Right atrium auricular region (tissue), 2 donors: ENCODE measurements around the gene FHIT. TPM values are rescaled to one million over a fixed set of nuclear protein-coding genes. Genes with fewer than 3 reads are reported as not detected.

Experiments
- DNase-seq: peaks from one replicate; pipeline ENCODE4 v3.0.0-alpha.2; 2019; ENCODE audit warnings: low spot score
- H3K27ac ChIP-seq, 2 donors: fragments of 200-600 bp; sonication (generic); 1 replicate in 1 of 2; 2 replicates in 1 of 2; pipeline ENCODE4 v1.5.1; 2016 to 2019
- H3K27me3 ChIP-seq, 2 donors: fragments of 200-600 bp; sonication (generic); one replicate each; pipeline versions ENCODE4 v1.5.1 to v1.6.0; 2017 to 2019
- H3K36me3 ChIP-seq: fragments of 200-600 bp; sonication (generic); one replicate; pipeline ENCODE4 v1.5.1; 2016
- H3K4me1 ChIP-seq, 2 donors: fragments of 200-600 bp; sonication (generic); one replicate each; pipeline versions ENCODE4 v1.5.1 to v1.6.0; 2017 to 2019
- H3K4me3 ChIP-seq, 2 donors: fragments of 200-600 bp; sonication (generic); 1 replicate in 1 of 2; 2 replicates in 1 of 2; pipeline ENCODE4 v1.5.1; 2017 to 2019; ENCODE audit warnings: mild to moderate bottlenecking in 1 of 2, moderate library complexity in 1 of 2
- H3K9me3 ChIP-seq, 2 donors: fragments of 200-600 bp; sonication (generic); one replicate each; pipeline ENCODE4 v1.5.1; 2019
- total RNA-seq, 2 donors: library from RNA; depleted of rRNA; stranded (reverse); fragments of >200 nt; gene quantifications; one replicate each; pipeline ENCODE4 v1.1.0, GENCODE V29; 2016
- TF ChIP-seq, protein P1 (sequence below), 2 donors: fragments of 200-600 bp; sonication (generic); IDR thresholded peaks; one replicate each; pipeline ENCODE4 v1.5.1; 2019; ENCODE audit warnings: antibody characterized with exemption in 2 of 2

FHIT gene
- total RNA-seq, 2 donors from 2014 or later, result 10.4 to 11.0 TPM

DNA sequence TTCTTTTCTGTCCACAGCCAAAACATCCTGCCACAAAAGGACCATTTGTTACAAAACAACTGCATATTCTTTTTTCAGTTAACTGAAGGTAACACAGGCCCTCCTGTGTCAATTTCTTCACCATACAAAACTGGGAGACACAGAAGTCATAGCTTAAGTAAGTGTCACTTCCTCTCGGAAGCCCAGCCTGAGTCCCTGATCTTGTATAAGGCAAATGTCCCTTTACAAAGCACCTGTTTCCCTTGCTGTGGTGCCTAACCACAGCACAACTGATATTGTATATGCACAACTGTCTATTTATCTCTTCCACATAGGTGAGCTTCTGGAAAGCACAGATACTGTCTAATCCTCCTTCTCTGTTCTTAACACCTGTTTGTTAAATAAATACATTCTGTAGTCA lies 293.7 kb downstream of the FHIT start:
- Histone ChIP-seq H3K36me3 (no peaks in the 10 kb centered on the region), H3K4me3 (no peak overlapping the region), H3K27me3 (no peaks in the 10 kb centered on the region), H3K9me3 (peaks cover 0 to 21% of the 10 kb centered on the region in 2 donors), H3K4me1 (no peaks in the 10 kb centered on the region), H3K27ac (no peak overlapping the region)
- TF ChIP-seq, protein P1, sequence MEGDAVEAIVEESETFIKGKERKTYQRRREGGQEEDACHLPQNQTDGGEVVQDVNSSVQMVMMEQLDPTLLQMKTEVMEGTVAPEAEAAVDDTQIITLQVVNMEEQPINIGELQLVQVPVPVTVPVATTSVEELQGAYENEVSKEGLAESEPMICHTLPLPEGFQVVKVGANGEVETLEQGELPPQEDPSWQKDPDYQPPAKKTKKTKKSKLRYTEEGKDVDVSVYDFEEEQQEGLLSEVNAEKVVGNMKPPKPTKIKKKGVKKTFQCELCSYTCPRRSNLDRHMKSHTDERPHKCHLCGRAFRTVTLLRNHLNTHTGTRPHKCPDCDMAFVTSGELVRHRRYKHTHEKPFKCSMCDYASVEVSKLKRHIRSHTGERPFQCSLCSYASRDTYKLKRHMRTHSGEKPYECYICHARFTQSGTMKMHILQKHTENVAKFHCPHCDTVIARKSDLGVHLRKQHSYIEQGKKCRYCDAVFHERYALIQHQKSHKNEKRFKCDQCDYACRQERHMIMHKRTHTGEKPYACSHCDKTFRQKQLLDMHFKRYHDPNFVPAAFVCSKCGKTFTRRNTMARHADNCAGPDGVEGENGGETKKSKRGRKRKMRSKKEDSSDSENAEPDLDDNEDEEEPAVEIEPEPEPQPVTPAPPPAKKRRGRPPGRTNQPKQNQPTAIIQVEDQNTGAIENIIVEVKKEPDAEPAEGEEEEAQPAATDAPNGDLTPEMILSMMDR (IDR thresholded peaks at IDR 0.05), result no peak
- DNase-seq, result no peak

DNA sequence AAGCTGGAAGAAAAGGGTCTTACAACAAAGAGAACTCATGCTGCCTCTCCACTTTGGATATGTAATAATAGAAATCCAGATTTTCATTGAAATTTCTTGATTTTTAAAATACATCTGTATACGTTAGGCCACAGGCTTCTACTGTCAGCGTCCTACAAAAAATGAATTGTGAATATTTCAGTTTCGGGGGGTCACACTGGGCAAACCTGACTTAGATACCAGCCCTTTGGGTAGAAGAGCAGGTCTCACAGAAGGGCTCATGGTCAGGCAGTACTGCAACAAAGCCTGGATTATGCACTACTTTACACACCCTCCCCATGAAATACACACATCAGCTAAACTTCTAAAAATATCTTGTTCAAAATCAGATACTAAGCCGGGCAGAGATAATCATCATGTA lies 294.5 kb downstream of the FHIT start:
- Histone ChIP-seq H3K4me3 (no peak overlapping the region), H3K36me3 (no peaks in the 10 kb centered on the region), H3K4me1 (no peaks in the 10 kb centered on the region), H3K27me3 (no peaks in the 10 kb centered on the region), H3K9me3 (peaks cover 0 to 19% of the 10 kb centered on the region in 2 donors), H3K27ac (no peak overlapping the region)
- no peak for DNase-seq
- TF ChIP-seq, protein P1 (IDR thresholded peaks at IDR 0.05), result no peak

DNA sequence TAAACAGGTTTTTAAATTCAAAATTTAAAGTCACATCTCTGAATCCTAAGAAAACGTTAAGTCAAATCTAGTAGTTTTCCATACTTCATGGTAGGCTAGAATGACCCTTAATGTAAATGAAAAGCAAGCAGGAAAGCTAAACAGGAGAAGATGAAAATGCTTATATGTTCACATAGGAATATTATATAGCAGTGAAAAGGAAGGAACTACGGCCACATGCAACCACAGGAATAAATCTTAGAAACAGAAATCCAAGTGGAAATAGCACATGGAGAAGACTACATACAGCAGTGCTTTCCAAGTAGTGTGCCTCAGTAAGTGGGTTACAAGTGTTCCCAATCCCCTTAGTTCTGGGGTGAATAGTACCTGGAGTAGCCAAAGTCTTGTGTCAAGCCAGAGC lies 296.2 kb downstream of the FHIT start:
- Histone ChIP-seq H3K4me1 (no peaks in the 10 kb centered on the region), H3K36me3 (no peaks in the 10 kb centered on the region), H3K27ac (no peak overlapping the region), H3K27me3 (no peaks in the 10 kb centered on the region), H3K4me3 (no peak overlapping the region), H3K9me3 (peaks cover 0 to 10% of the 10 kb centered on the region in 2 donors)
- TF ChIP-seq, protein P1 (IDR thresholded peaks at IDR 0.05), result no peak
- DNase-seq, result no peak

DNA sequence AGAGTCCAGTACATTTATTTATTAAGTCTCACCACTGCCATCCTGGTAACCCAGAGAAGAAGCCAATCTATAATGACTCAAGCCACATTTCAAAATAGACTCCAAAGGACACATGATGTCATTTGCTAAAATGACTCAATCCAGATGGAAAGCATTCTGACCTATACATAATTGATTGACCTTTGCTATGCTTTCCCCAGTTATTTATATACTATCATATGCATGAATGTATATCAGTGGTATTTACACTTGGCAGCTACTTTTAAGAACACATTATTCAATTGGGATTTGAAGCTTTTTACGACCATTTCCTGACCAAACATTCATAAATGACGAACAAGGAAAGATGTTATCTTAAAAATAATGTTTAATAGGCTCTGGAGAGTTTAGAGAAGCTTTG lies 297.2 kb downstream of the FHIT start:
- Histone ChIP-seq H3K4me1 (no peaks in the 10 kb centered on the region), H3K27me3 (no peaks in the 10 kb centered on the region), H3K9me3 (peaks cover 0 to 10% of the 10 kb centered on the region in 2 donors), H3K36me3 (no peaks in the 10 kb centered on the region), H3K4me3 (no peak overlapping the region), H3K27ac (no peak overlapping the region)
- DNase-seq, result no peak
- TF ChIP-seq, protein P1 (IDR thresholded peaks at IDR 0.05), result no peak

DNA sequence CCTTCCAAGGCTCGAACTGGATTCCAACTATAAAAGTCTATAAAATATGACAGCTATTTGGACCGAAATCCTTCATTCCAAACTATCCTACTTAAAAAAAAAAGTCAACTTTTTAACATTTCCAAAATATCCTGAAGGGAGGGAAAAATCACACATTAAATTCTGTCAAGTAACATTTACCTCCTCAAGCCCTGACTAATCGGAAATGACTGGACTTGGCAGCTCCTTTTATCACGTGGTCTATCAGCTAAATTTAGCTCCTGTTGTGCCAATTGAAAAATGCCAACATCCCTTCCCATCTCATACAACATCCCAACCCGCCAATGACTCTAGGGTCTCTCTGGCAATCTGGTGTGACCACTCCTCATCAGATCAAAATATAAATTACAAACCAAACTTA lies 297.9 kb downstream of the FHIT start:
- Histone ChIP-seq H3K4me1 (no peaks in the 10 kb centered on the region), H3K27me3 (no peaks in the 10 kb centered on the region), H3K36me3 (no peaks in the 10 kb centered on the region), H3K27ac (no peak overlapping the region), H3K9me3 (peaks cover 0 to 10% of the 10 kb centered on the region in 2 donors), H3K4me3 (no peak overlapping the region)
- no peak for DNase-seq
- TF ChIP-seq, protein P1 (IDR thresholded peaks at IDR 0.05), result no peak

DNA sequence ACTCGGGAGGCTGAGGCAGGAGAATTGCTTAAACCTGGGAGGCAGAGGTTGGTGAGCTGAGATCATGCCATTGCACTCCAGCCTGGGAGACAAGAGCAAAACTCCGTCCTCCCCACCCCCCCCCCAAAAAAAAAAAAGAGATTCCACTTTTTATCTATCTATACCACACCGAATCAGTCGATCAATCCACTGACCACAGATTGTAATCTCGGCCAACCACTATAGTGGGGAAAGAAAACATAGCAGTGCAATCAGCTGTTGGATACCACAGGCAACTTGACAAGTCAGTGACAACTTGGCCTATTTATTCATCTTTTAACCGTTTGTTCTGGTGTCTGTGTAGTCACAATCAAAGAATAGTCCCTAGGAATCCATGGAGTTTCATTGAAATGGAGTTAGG lies 299.2 kb downstream of the FHIT start:
- DNase-seq, result no peak
- TF ChIP-seq, protein P1 (IDR thresholded peaks at IDR 0.05), result no peak
- H3K36me3 ChIP-seq, result no peaks in the 10 kb centered on the region

More for the DNA sequence above, 299.2 kb downstream of the FHIT start:
- H3K27me3 ChIP-seq, result no peaks in the 10 kb centered on the region
- no peak overlapping the region for H3K27ac ChIP-seq
- H3K4me1 ChIP-seq, result no peaks in the 10 kb centered on the region
- H3K4me3 ChIP-seq, result no peak overlapping the region
- peaks cover 0 to 10% of the 10 kb centered on the region in 2 donors for H3K9me3 ChIP-seq
